Lower lobe of right lung (tissue), 2 donors: Measurements from ENCODE around the gene EDN3. TPM values are rescaled to one million over a fixed set of nuclear protein-coding genes. Genes with fewer than 3 reads are reported as not detected.

ENCODE experiments used
- ATAC-seq, 2 donors: fragments of 200-7000 bp; cut with Tn5 transposase; one replicate each; pipeline ENCODE4 v1.9.1; 2020 to 2022; ENCODE audit warnings: mild to moderate bottlenecking in 2 of 2, moderate library complexity in 2 of 2
- DNase-seq: peaks from one replicate; pipeline ENCODE4 v3.0.0-alpha.2; 2020
- H3K27ac ChIP-seq: fragments of 200-600 bp; one replicate; pipeline ENCODE4 v1.8.0; 2022
- H3K27me3 ChIP-seq: fragments of 200-600 bp; one replicate; pipeline ENCODE4 v1.8.0; 2022; ENCODE audit warnings: low read depth
- H3K36me3 ChIP-seq: fragments of 200-600 bp; one replicate; pipeline ENCODE4 v1.8.0; 2022; ENCODE audit warnings: mild to moderate bottlenecking
- H3K4me1 ChIP-seq: fragments of 200-600 bp; one replicate; pipeline ENCODE4 v1.8.0; 2022
- H3K4me3 ChIP-seq: fragments of 200-600 bp; one replicate; pipeline ENCODE4 v1.8.0; 2022; ENCODE audit warnings: mild to moderate bottlenecking
- H3K9me3 ChIP-seq: fragments of 200-600 bp; one replicate; pipeline ENCODE4 v1.8.0; 2022
- intact Hi-C: fragments of 100-400 bp; cut with DNase I; formaldehyde crosslinking; loops from one replicate; pipeline ENCODE4 v1.11.0; 2022
- long read RNA-seq: library from polyadenylated mRNA; unstranded; transcript quantifications from one replicate; pipeline ENCODE4 v2.0.0, GENCODE V29; 2021
- total RNA-seq: library from RNA; stranded (reverse); fragmentation: NEBNext Ultra II Directional; extraction: Animal tissue kit (Norgen Biotek cat#: 25700); gene quantifications from one replicate; pipeline ENCODE4 v1.2.1, GENCODE V29; 2021
- TF ChIP-seq, protein P1 (sequence below): fragments of 200-600 bp; IDR thresholded peaks from one replicate; pipeline ENCODE4 v1.8.0; 2022; ENCODE audit warnings: antibody characterized with exemption, mild to moderate bottlenecking
- donor health status: DM: no; HTN: yes; CAD: no; lungs with severe emphysema.

EDN3 gene
- 0.27 TPM for total RNA-seq
- long read RNA-seq, partial matches to known transcripts: 0 of 1 reads
- long read RNA-seq, other reads (novel, unspliced or antisense): 0 of 1 reads

GRCh38 chr20:59300333-59301081 lies at the start of gene EDN3:
Gene EDN3, plus strand, starts transcription at chr20:59300611. Its CDS starts 202 bp downstream, at chr20:59300813.
- Histone ChIP-seq H3K27me3 (peaks cover 56% of the 10 kb centered on the region), H3K9me3 (no peaks in the 10 kb centered on the region), H3K36me3 (no peaks in the 10 kb centered on the region), H3K4me1 (no peaks in the 10 kb centered on the region), H3K4me3 (no peak within 1 kb of the TSS), H3K27ac (no peak within 1 kb of the TSS)
- intact Hi-C loops: no loop called here
- TF ChIP-seq, protein P1, sequence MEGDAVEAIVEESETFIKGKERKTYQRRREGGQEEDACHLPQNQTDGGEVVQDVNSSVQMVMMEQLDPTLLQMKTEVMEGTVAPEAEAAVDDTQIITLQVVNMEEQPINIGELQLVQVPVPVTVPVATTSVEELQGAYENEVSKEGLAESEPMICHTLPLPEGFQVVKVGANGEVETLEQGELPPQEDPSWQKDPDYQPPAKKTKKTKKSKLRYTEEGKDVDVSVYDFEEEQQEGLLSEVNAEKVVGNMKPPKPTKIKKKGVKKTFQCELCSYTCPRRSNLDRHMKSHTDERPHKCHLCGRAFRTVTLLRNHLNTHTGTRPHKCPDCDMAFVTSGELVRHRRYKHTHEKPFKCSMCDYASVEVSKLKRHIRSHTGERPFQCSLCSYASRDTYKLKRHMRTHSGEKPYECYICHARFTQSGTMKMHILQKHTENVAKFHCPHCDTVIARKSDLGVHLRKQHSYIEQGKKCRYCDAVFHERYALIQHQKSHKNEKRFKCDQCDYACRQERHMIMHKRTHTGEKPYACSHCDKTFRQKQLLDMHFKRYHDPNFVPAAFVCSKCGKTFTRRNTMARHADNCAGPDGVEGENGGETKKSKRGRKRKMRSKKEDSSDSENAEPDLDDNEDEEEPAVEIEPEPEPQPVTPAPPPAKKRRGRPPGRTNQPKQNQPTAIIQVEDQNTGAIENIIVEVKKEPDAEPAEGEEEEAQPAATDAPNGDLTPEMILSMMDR: no peak
- peak in 1 of 2 donors; percentile 27 for ATAC-seq
- no peak for DNase-seq

GRCh38 chr20:59253325-59253724 lies 47.1 kb upstream of the EDN3 start:
- TF ChIP-seq, protein P1: no peak
- DNase-seq (no peak), ATAC-seq (no peak)
- no peaks in the 10 kb centered on the region for H3K36me3 ChIP-seq
- no peak overlapping the region for H3K4me3 ChIP-seq
- no peaks in the 10 kb centered on the region for H3K27me3 ChIP-seq
- no peaks in the 10 kb centered on the region for H3K9me3 ChIP-seq
- no peak overlapping the region for H3K27ac ChIP-seq
- no peaks in the 10 kb centered on the region for H3K4me1 ChIP-seq
- intact Hi-C loops: no loop called here

GRCh38 chr20:59253779-59254319 lies 46.6 kb upstream of the EDN3 start:
- H3K9me3 ChIP-seq: no peaks in the 10 kb centered on the region
- intact Hi-C loops: no loop called here
- no peak overlapping the region for H3K4me3 ChIP-seq
- H3K27me3 ChIP-seq: no peaks in the 10 kb centered on the region
- TF ChIP-seq, protein P1: no peak
- no peak for ATAC-seq
- no peak for DNase-seq
- no peaks in the 10 kb centered on the region for H3K4me1 ChIP-seq
- H3K36me3 ChIP-seq: no peaks in the 10 kb centered on the region
- H3K27ac ChIP-seq: no peak overlapping the region

GRCh38 chr20:59255256-59255655 lies 45.2 kb upstream of the EDN3 start:
- TF ChIP-seq, protein P1: no peak
- Histone ChIP-seq H3K27ac (no peak overlapping the region), H3K36me3 (no peaks in the 10 kb centered on the region), H3K4me3 (no peak overlapping the region), H3K4me1 (no peaks in the 10 kb centered on the region), H3K27me3 (no peaks in the 10 kb centered on the region), H3K9me3 (no peaks in the 10 kb centered on the region)
- DNase-seq: no peak
- intact Hi-C loops: no loop called here
- ATAC-seq: no peak

DNA sequence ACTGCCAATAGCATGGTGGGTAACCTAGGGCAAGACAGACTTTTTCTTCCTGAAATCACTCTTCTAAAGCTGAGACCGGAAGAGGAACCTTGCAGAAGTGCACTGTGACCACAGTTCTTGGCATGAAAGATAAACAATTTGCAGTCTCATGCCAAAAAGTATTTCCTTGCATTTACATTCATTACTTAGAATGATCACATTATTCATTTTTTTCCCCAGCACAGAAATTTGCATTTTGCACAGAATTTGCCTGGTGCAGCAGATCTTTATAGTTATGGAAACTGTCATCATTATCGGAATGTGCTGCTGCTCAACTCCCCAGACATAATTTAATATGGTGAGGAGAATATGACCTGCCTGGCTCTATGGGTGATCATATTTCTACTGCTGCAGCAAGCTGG lies 42.2 kb upstream of the EDN3 start:
- Histone ChIP-seq H3K36me3 (no peaks in the 10 kb centered on the region), H3K4me3 (no peak overlapping the region), H3K27me3 (peaks cover 8% of the 10 kb centered on the region), H3K9me3 (no peaks in the 10 kb centered on the region), H3K27ac (no peak overlapping the region), H3K4me1 (no peaks in the 10 kb centered on the region)
- intact Hi-C loops: no loop called here
- no peak for ATAC-seq
- TF ChIP-seq, protein P1: no peak
- DNase-seq: no peak
